Adipocyte (in vitro differentiated cells): ENCODE data around the gene GPR146.
"Not testable (repeated sequence)": the region's sequence is repeated elsewhere in the genome, so short reads cannot be mapped to it uniquely, and the experiment has no call there.

ENCODE experiments used
- DNase-seq: peaks from one replicate; pipeline ENCODE4 v3.0.0-alpha.2; 2015; ENCODE audit warnings: low read depth
- H3K27me3 ChIP-seq: replicated peaks from 2 replicates; pipeline ENCODE4 v1.7.0; 2013; ENCODE audit warnings: mild to moderate bottlenecking, low read length, moderate library complexity; ENCODE audit not compliant: control insufficient read depth, insufficient read depth
- H3K36me3 ChIP-seq: 2 replicates; pipeline ENCODE4 v1.7.0; 2013; ENCODE audit warnings: low read length, mild to moderate bottlenecking, moderate library complexity; ENCODE audit not compliant: control insufficient read depth, insufficient read depth, severe bottlenecking
- H3K4me1 ChIP-seq: 2 replicates; pipeline ENCODE4 v1.7.0; 2013; ENCODE audit warnings: mild to moderate bottlenecking, low read length, moderate library complexity; ENCODE audit not compliant: control insufficient read depth, insufficient read depth
- H3K4me3 ChIP-seq: 2 replicates; pipeline ENCODE4 v1.7.0; 2013; ENCODE audit warnings: mild to moderate bottlenecking, low read length, moderate library complexity
- H3K9ac ChIP-seq: 2 replicates; pipeline ENCODE4 v1.7.0; 2013; ENCODE audit warnings: mild to moderate bottlenecking, low read length, moderate library complexity
- H3K9me3 ChIP-seq: 2 replicates; pipeline ENCODE4 v1.7.0; 2013; ENCODE audit warnings: mild to moderate bottlenecking, low read length, moderate library complexity; ENCODE audit not compliant: control insufficient read depth

The GPR146 gene

DNA sequence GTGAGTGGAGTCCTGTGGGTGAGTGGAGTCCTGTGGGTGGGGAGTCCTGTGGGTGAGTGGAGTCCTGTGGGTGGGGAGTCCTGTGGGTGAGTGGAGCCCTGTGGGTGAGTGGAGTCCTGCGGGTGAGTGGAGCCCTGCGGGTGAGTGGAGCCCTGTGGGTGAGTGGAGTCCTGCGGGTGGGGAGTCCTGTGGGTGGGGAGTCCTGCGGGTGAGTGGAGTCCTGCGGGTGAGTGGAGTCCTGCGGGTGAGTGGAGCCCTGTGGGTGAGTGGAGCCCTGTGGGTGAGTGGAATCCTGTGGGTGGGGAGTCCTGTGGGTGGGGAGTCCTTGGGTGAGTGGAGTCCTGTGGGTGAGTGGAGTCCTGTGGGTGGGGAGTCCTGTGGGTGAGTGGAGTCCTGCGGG, 41.9 kb upstream of the GPR146 start:
- H3K4me1 ChIP-seq, H3K27me3 ChIP-seq, H3K36me3 ChIP-seq, H3K9me3 ChIP-seq, H3K4me3 ChIP-seq, H3K9ac ChIP-seq, DNase-seq: not testable (repeated sequence)

- DNase-seq: no peak
- Histone ChIP-seq H3K4me3 (no peak overlapping the region), H3K9me3 (no peaks in the 10 kb centered on the region), H3K9ac (no peak overlapping the region), H3K27me3 (no peaks in the 10 kb centered on the region), H3K36me3 (no peaks in the 10 kb centered on the region), H3K4me1 (peaks cover 2% of the 10 kb centered on the region)
Observed at GRCh38 chr7:1004018-1004852, 40.1 kb upstream of the GPR146 start.

DNA sequence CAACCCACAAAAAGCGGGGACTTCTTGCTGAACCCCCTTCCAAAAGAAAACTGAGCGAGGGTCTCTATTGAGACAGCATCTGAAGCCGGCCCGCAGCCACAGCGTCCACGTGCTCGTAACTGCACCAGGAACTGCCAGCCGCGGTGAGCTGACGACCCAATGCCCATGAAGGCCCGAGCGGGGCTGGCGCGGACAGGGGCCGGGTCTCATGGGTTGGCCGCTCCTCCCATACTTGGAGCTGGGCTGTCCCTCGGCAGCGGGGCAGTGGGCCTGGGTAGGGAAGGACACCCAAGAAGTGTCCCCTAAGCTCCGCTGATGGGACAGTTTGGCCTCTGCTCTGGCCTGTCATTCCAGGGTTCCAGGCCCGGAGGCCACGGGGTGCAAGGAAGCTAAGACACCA, 39.0 kb upstream of the GPR146 start:
- peaks cover 2% of the 10 kb centered on the region for H3K4me1 ChIP-seq
- H3K4me3 ChIP-seq: no peak overlapping the region
- no peaks in the 10 kb centered on the region for H3K9me3 ChIP-seq
- no peaks in the 10 kb centered on the region for H3K27me3 ChIP-seq
- no peak overlapping the region for H3K9ac ChIP-seq
- no peaks in the 10 kb centered on the region for H3K36me3 ChIP-seq
- DNase-seq: no peak

DNA sequence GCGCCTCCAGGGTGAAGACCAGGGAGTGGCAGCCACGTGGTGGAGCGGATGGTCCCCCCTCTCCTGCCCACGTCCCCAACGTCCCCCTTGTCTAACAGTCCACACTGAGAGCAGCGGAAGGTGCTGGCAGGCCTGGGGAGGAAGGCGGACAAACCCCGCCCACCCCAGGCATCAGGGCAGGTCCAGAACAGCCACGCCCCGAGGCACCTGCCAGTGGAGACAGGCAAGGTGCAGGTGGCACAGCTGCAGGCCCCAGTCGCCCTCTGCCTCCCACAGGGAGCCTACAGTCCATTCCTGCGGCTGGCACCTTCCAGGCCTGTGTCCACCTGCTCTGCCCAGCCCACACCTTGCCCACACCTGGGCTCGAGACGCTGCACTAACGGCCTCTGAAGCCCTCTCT, 36.4 kb upstream of the GPR146 start:
- no peak for DNase-seq
- Histone ChIP-seq H3K4me1 (peaks cover 2% of the 10 kb centered on the region), H3K9ac (no peak overlapping the region), H3K36me3 (no peaks in the 10 kb centered on the region), H3K4me3 (no peak overlapping the region), H3K27me3 (no peaks in the 10 kb centered on the region), H3K9me3 (no peaks in the 10 kb centered on the region)

- no peaks in the 10 kb centered on the region for H3K36me3 ChIP-seq
- no peak overlapping the region for H3K4me3 ChIP-seq
- H3K9me3 ChIP-seq: no peaks in the 10 kb centered on the region
- peaks cover 2% of the 10 kb centered on the region for H3K4me1 ChIP-seq
- no peak for DNase-seq
- H3K27me3 ChIP-seq: no peaks in the 10 kb centered on the region
- H3K9ac ChIP-seq: no peak overlapping the region
Observed at GRCh38 chr7:1008733-1009363, 35.5 kb upstream of the GPR146 start.

- Histone ChIP-seq H3K4me1 (peaks cover under 1% of the 10 kb centered on the region), H3K4me3 (no peak overlapping the region), H3K27me3 (no peaks in the 10 kb centered on the region), H3K36me3 (no peaks in the 10 kb centered on the region), H3K9me3 (no peaks in the 10 kb centered on the region), H3K9ac (no peak overlapping the region)
- DNase-seq: no peak
Observed at GRCh38 chr7:1009747-1010146, 34.6 kb upstream of the GPR146 start.

- no peaks in the 10 kb centered on the region for H3K4me1 ChIP-seq
Observed at GRCh38 chr7:1010226-1010625, 34.1 kb upstream of the GPR146 start.

DNA sequence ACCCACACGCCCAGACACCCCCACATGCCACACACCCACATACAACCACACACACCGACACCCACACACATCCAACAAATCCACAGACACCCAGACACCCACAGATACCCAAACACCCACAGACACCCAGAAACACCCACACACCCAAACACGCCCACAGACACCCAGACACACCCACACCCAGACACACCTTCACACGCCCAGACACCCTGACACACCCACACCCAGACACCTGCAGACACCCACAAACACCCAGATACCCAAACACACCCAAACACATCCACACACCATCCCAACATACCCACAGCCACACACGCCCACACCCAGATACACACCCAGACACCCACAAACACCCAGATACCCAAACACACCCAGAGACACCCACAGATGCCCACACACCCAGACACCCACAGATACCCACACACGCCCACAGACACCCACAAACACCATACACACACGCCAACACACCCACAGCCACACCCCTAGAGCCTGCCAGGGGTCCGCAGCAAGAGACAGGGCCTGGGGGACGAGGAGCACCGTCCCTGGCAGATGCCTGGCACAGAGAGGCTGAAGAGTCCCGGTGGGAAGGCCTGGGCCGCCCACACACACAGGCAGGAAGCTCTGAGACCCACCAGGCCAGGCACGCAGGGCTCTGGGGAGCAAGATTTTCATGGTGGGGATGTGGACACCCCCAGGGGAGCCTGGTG, 32.9 kb upstream of the GPR146 start:
- Histone ChIP-seq H3K36me3 (no peaks in the 10 kb centered on the region), H3K4me3 (no peak overlapping the region), H3K9me3 (no peaks in the 10 kb centered on the region), H3K27me3 (no peaks in the 10 kb centered on the region), H3K4me1 (no peaks in the 10 kb centered on the region), H3K9ac (no peak overlapping the region)
- no peak for DNase-seq

More at GRCh38 chr7:1010226-1010625, 34.1 kb upstream of the GPR146 start:
- DNase-seq: no peak
- H3K9me3 ChIP-seq: no peaks in the 10 kb centered on the region
- H3K27me3 ChIP-seq: no peaks in the 10 kb centered on the region
- no peak overlapping the region for H3K9ac ChIP-seq
- no peak overlapping the region for H3K4me3 ChIP-seq
- no peaks in the 10 kb centered on the region for H3K36me3 ChIP-seq

GRCh38 chr7:1012004-1012715, 32.2 kb upstream of the GPR146 start:
- Histone ChIP-seq H3K9me3 (no peaks in the 10 kb centered on the region), H3K27me3 (no peaks in the 10 kb centered on the region), H3K4me1 (no peaks in the 10 kb centered on the region), H3K36me3 (no peaks in the 10 kb centered on the region), H3K4me3 (no peak overlapping the region), H3K9ac (no peak overlapping the region)
- no peak for DNase-seq

GRCh38 chr7:1012716-1013095, 31.6 kb upstream of the GPR146 start:
- no peak overlapping the region for H3K9ac ChIP-seq
- H3K4me3 ChIP-seq: no peak overlapping the region
- no peaks in the 10 kb centered on the region for H3K4me1 ChIP-seq
- H3K9me3 ChIP-seq: no peaks in the 10 kb centered on the region
- H3K27me3 ChIP-seq: no peaks in the 10 kb centered on the region
- H3K36me3 ChIP-seq: no peaks in the 10 kb centered on the region
- no peak for DNase-seq

GRCh38 chr7:1013581-1013980, 30.8 kb upstream of the GPR146 start:
- no peaks in the 10 kb centered on the region for H3K4me1 ChIP-seq
- H3K4me3 ChIP-seq: no peak overlapping the region
- H3K9me3 ChIP-seq: no peaks in the 10 kb centered on the region
- H3K9ac ChIP-seq: no peak overlapping the region
- peak; percentile 16 for DNase-seq
- H3K27me3 ChIP-seq: no peaks in the 10 kb centered on the region
- no peaks in the 10 kb centered on the region for H3K36me3 ChIP-seq
